ENCODE results near the gene MEOX1.

Gene MEOX1

DNA sequence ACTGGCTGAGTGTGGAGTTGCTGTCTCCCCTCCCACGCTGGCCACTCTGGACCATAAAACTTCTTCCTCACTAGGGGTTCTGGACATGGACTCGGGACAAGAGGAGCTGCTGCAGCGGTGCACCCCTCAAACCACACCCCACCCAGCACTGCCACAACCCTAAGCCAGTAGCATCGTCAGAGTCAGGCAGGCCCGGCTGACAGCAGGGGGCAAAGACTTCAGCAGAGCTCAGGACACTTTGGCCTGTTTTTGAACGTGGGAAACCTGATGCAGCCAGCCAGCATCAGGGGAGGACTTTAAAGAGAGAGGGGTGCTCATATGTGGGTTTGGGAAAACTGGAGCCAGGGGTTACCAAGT, 9.6 kb downstream of the MEOX1 start:
- no peak overlapping the region for H3K4me3 ChIP-seq (ENCODE audit: low read length)
- TF ChIP-seq ZNF274 (IDR thresholded peaks at IDR 0.05; ENCODE audit: low read depth, low read length): no peak

DNA sequence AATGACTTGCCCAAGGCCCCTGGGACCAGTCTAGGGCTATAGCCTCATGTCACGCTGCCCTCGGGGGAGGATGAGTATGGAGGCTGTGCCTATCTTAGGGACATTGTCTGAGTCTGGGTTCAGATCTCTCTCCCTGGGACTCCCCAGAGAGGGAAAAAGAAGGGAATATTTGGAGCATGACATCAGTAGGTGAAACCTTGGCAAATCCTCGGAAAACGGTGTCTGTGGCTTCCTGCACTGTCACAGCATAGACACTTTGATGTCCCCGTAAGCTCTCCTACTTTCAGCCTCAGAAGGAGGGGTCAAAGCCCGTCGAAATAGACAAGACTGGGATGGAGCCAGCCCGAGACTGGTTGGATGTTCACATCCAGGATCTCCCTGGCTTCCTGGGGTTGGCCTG, 11.3 kb downstream of the MEOX1 start:
- no peak overlapping the region for H3K4me3 ChIP-seq (ENCODE audit: low read length)
- no peak for TF ChIP-seq ZNF274 (IDR thresholded peaks at IDR 0.05; ENCODE audit: low read depth, low read length)

DNA sequence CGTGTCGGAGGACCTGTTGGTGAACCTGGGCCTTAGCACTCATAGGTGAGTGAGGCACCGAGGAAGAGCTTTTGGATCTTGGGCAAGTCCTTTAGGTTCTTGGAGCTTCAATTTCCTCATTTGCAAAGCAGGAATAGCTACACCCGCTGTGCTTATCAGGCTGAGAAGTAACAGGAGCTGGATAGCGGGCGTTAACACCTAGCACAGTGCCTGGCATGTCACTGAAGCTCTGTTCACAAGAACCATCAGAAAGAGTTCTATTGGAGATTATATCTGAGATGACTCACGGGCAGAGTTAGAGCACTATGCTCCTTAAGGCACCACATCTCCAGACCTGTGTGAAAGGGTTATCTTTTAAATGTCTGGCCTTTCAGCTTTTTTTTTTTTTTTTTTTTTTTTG, 12.8 kb downstream of the MEOX1 start:
- H3K4me3 ChIP-seq (ENCODE audit: low read length): no peak overlapping the region
- no peak for TF ChIP-seq ZNF274 (IDR thresholded peaks at IDR 0.05; ENCODE audit: low read depth, low read length)

DNA sequence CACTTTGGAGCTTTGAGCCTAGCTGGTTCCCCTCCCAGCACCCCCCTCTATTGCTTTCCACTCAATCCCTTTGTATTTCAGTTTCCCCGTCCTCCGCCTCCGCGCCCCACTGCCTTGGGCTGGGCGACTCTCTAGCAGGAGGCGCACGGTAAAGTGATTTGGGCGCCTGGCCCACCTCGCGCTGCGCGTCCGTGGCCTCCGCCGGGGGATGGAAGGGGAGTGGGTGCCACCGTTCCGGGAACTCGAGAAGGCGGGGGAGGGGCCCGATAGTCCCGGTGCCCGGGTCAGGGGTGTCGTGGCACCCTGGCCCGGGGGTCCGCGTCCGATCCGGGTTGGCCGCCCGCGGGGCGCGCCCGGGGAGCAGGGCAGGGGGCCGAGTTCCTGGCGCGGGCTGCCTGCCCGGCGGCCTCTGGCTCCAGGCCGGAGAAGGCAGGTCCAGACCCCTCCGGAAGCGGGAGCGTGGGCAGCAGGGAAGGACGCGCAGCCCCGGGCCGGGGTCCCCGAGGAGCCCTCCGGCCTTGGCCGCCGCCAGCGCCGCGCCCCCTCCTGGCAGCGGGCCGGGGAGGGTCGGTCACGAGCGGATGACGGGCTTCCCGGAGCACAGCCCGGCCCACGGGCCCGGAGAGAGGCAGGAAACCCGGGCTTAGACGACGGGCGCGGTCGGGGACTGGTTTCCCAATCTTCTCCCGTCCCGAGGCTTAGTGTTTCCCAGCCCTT, 15.8 kb downstream of the MEOX1 start:
- H3K4me3 ChIP-seq (ENCODE audit: low read length): no peak overlapping the region
- TF ChIP-seq ZNF274 (IDR thresholded peaks at IDR 0.05; ENCODE audit: low read depth, low read length): no peak

- H3K4me3 ChIP-seq (ENCODE audit: low read length): no peak overlapping the region
- no peak for TF ChIP-seq ZNF274 (IDR thresholded peaks at IDR 0.05; ENCODE audit: low read depth, low read length)
Observed at GRCh38 chr17:43645450-43645764, 16.3 kb downstream of the MEOX1 start.

GRCh38 chr17:43644081-43644480, 17.6 kb downstream of the MEOX1 start:
- TF ChIP-seq ZNF274 (IDR thresholded peaks at IDR 0.05; ENCODE audit: low read depth, low read length): no peak
- H3K4me3 ChIP-seq (ENCODE audit: low read length): no peak overlapping the region

GRCh38 chr17:43641416-43641815, 20.3 kb downstream of the MEOX1 start:
- no peak overlapping the region for H3K4me3 ChIP-seq (ENCODE audit: low read length)
- TF ChIP-seq ZNF274 (IDR thresholded peaks at IDR 0.05; ENCODE audit: low read depth, low read length): no peak

GRCh38 chr17:43640491-43641252, 21.1 kb downstream of the MEOX1 start:
- H3K4me3 ChIP-seq (ENCODE audit: low read length): no peak overlapping the region
- TF ChIP-seq ZNF274 (IDR thresholded peaks at IDR 0.05; ENCODE audit: low read depth, low read length): no peak

- no peak overlapping the region for H3K4me3 ChIP-seq (ENCODE audit: low read length)
- TF ChIP-seq ZNF274 (IDR thresholded peaks at IDR 0.05; ENCODE audit: low read depth, low read length): no peak
Observed at GRCh38 chr17:43637563-43638323, 24.0 kb downstream of the MEOX1 start.

- TF ChIP-seq ZNF274 (IDR thresholded peaks at IDR 0.05; ENCODE audit: low read depth, low read length): no peak
- no peak overlapping the region for H3K4me3 ChIP-seq (ENCODE audit: low read length)
Observed at GRCh38 chr17:43636426-43636825, 25.3 kb downstream of the MEOX1 start.

- no peak for TF ChIP-seq ZNF274 (IDR thresholded peaks at IDR 0.05; ENCODE audit: low read depth, low read length)
- H3K4me3 ChIP-seq (ENCODE audit: low read length): no peak overlapping the region
Observed at GRCh38 chr17:43634591-43635125, 27.1 kb downstream of the MEOX1 start.

DNA sequence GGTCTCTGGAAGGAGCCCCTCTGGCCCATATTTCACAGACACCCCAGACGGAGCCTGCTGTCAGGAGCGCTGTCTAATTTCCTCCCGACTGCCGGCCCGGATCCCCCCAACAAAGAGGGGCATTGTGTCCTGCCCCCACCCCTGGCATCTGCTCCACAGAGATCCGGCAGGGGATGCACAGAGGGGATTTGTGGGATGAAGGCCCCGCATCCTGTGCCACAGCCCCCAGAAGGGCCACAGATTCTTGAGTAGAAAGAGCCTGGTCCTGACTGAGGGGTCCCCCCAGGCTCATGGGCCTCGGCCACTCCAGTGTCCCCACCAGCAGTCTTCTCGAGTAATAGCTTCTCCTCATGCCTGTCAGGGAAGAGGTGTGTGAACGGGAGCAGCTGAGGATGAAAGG, 29.5 kb downstream of the MEOX1 start:
- TF ChIP-seq ZNF274 (IDR thresholded peaks at IDR 0.05; ENCODE audit: low read depth, low read length): no peak

DNA sequence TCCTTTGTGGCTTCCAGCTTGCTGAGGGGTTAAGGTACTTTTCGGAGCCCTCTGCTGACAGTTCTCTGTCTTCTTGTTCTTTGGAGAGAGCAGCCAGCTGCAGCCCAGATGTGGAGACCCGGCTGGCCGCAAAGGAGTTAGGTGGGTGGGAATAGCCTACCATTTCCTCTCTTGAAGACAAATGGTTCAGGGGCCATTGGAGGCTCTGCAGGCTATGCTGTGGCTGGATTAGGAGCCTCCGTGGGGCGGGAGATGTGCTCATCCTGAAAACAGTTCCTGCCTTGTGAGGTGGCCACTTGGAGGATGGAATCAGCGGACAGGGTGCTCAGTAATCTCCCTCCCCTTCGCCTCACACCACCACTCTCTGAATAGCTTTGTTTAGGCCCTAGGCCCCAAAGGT, 30.3 kb downstream of the MEOX1 start:
- no peak for TF ChIP-seq ZNF274 (IDR thresholded peaks at IDR 0.05; ENCODE audit: low read depth, low read length)

More for the DNA sequence above, 29.5 kb downstream of the MEOX1 start:
- no peak overlapping the region for H3K4me3 ChIP-seq (ENCODE audit: low read length)

DNA sequence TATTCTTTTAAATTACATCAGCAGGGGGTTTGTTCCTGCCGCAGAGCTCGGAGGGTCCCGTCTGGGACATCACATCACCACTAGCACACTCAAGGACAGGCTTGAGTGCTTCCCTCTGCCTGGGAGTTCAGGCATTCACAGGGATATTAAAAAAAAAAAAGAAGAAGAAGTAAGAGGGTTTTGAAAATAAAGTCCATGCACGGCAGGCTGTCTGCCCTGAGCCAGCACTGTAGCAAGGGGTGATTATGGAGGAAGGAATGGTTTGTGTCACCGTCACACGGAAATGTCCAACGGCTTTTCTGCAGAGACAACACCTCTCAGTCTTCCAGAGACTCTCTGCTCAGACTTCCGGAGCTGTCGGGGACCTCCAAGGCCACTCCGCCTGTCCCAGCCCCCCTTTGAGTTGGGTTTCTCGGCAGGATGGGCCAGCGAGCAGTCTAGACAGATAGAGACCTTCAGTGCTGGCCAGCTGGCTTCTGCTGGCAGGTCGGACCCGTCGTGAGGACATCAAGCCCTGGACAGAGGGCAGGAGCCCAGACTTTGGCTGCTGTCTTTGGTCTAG, 33.6 kb downstream of the MEOX1 start:
- TF ChIP-seq ZNF274 (IDR thresholded peaks at IDR 0.05; ENCODE audit: low read depth, low read length): no peak
- H3K4me3 ChIP-seq (ENCODE audit: low read length): no peak overlapping the region

More for the DNA sequence above, 30.3 kb downstream of the MEOX1 start:
- no peak overlapping the region for H3K4me3 ChIP-seq (ENCODE audit: low read length)
